Measurements from ENCODE around the gene PRR15L.

- TF ChIP-seq POLR2A (IDR thresholded peaks at IDR 0.05) (no peak), CTCF (IDR thresholded peaks at IDR 0.05) (no peak)
These were observed 38.5 kb upstream of the PRR15L start for GRCh38 chr17:47996201-47996600.

All from lower leg skin (tissue), 3 donors.